BLaER1 (cell line): ENCODE measurements around the gene CPA2.

Source experiments
- H3K27ac ChIP-seq: shearing (Covaris generic); formaldehyde crosslinking; 2 replicates; pipeline ENCODE4 v1.8.1; 2022
- H3K27me3 ChIP-seq: shearing (Covaris generic); formaldehyde crosslinking; 2 replicates; pipeline ENCODE4 v1.8.1; 2022
- H3K36me3 ChIP-seq: shearing (Covaris generic); formaldehyde crosslinking; 2 replicates; pipeline ENCODE4 v1.8.1; 2022
- H3K4me1 ChIP-seq: shearing (Covaris generic); formaldehyde crosslinking; 2 replicates; pipeline ENCODE4 v1.8.1; 2022
- H3K4me2 ChIP-seq: shearing (Covaris generic); formaldehyde crosslinking; 2 replicates; pipeline ENCODE4 v1.8.1; 2022
- H3K4me3 ChIP-seq: shearing (Covaris generic); formaldehyde crosslinking; 2 replicates; pipeline ENCODE4 v1.8.1; 2022
- H3K9ac ChIP-seq: shearing (Covaris generic); formaldehyde crosslinking; 2 replicates; pipeline ENCODE4 v1.8.1; 2022
- H3K9me3 ChIP-seq: shearing (Covaris generic); formaldehyde crosslinking; 2 replicates; pipeline ENCODE4 v1.8.1; 2022
- H4K20me1 ChIP-seq: shearing (Covaris generic); formaldehyde crosslinking; 2 replicates; pipeline ENCODE4 v1.8.1; 2022
- Cebpa-rat ChIP-seq: shearing (Covaris generic); IDR thresholded peaks from 2 replicates; pipeline ENCODE4 v1.8.1; 2022

The CPA2 gene

GRCh38 chr7:130254555-130254954, 12.1 kb upstream of the CPA2 start:
- Histone ChIP-seq H3K9me3 (peaks cover 16% of the 10 kb centered on the region; the same call in 1 of the 2 replicates), H3K27ac (no peak overlapping the region), H3K9ac (no peak overlapping the region), H4K20me1 (no peaks in the 10 kb centered on the region), H3K4me2 (no peak overlapping the region), H3K27me3 (no peaks in the 10 kb centered on the region), H3K4me3 (no peak overlapping the region), H3K36me3 (no peaks in the 10 kb centered on the region), H3K4me1 (no peaks in the 10 kb centered on the region)
- no peak for TF ChIP-seq Cebpa-rat

GRCh38 chr7:130256704-130257103, 10.0 kb upstream of the CPA2 start:
- H3K36me3 ChIP-seq = no peaks in the 10 kb centered on the region
- no peaks in the 10 kb centered on the region for H3K4me1 ChIP-seq
- no peak overlapping the region for H3K27ac ChIP-seq
- no peak overlapping the region for H3K9ac ChIP-seq
- H3K4me3 ChIP-seq = no peak overlapping the region
- peaks cover 16% of the 10 kb centered on the region; the same call in 1 of the 2 replicates for H3K9me3 ChIP-seq
- no peaks in the 10 kb centered on the region for H4K20me1 ChIP-seq
- no peak overlapping the region for H3K4me2 ChIP-seq
- no peaks in the 10 kb centered on the region for H3K27me3 ChIP-seq
- TF ChIP-seq Cebpa-rat = no peak

- Histone ChIP-seq H3K27ac (no peak overlapping the region), H4K20me1 (no peaks in the 10 kb centered on the region), H3K36me3 (no peaks in the 10 kb centered on the region), H3K27me3 (no peaks in the 10 kb centered on the region), H3K4me1 (peaks cover 10% of the 10 kb centered on the region), H3K9ac (no peak overlapping the region), H3K9me3 (peaks cover 9% of the 10 kb centered on the region; the same call in 1 of the 2 replicates), H3K4me2 (no peak overlapping the region), H3K4me3 (no peak overlapping the region)
- no peak for TF ChIP-seq Cebpa-rat
Observed at GRCh38 chr7:130258494-130259078, 8.1 kb upstream of the CPA2 start.

GRCh38 chr7:130262448-130262847, 4.2 kb upstream of the CPA2 start:
- Histone ChIP-seq H3K4me2 (0 out of 2 replicates have a peak overlapping the region, but pooled peaks have one; percentile 27), H3K36me3 (no peaks in the 10 kb centered on the region), H3K27ac (no peak overlapping the region), H4K20me1 (no peaks in the 10 kb centered on the region), H3K9ac (no peak overlapping the region), H3K27me3 (no peaks in the 10 kb centered on the region), H3K9me3 (no peaks in the 10 kb centered on the region), H3K4me3 (no peak overlapping the region), H3K4me1 (peaks cover 10% of the 10 kb centered on the region)
- no peak for TF ChIP-seq Cebpa-rat

GRCh38 chr7:130263130-130263529, 3.5 kb upstream of the CPA2 start:
- Histone ChIP-seq H3K9ac (no peak overlapping the region), H4K20me1 (no peaks in the 10 kb centered on the region), H3K4me2 (peak overlapping the region; percentile 27; the same call in 1 of the 2 replicates), H3K27ac (no peak overlapping the region), H3K4me1 (peaks cover 10% of the 10 kb centered on the region), H3K9me3 (no peaks in the 10 kb centered on the region), H3K27me3 (no peaks in the 10 kb centered on the region), H3K36me3 (no peaks in the 10 kb centered on the region), H3K4me3 (no peak overlapping the region)
- no peak for TF ChIP-seq Cebpa-rat

- H3K36me3 ChIP-seq = no peaks in the 10 kb centered on the region
- peaks cover 10% of the 10 kb centered on the region for H3K4me1 ChIP-seq
- no peak overlapping the region for H3K4me2 ChIP-seq
- H4K20me1 ChIP-seq = no peaks in the 10 kb centered on the region
- H3K27ac ChIP-seq = no peak overlapping the region
- H3K9ac ChIP-seq = no peak overlapping the region
- no peak overlapping the region for H3K4me3 ChIP-seq
- no peak for TF ChIP-seq Cebpa-rat
- H3K27me3 ChIP-seq = no peaks in the 10 kb centered on the region
- H3K9me3 ChIP-seq = no peaks in the 10 kb centered on the region
Observed at GRCh38 chr7:130266961-130267321, 278 bp downstream of the CPA2 start.

GRCh38 chr7:130268463-130269317, 2.0 kb downstream of the CPA2 start:
- Histone ChIP-seq H3K36me3 (no peaks in the 10 kb centered on the region), H3K4me1 (peaks cover 11% of the 10 kb centered on the region), H3K4me3 (no peak overlapping the region), H3K9ac (no peak overlapping the region), H3K27me3 (no peaks in the 10 kb centered on the region), H3K4me2 (no peak overlapping the region), H3K9me3 (no peaks in the 10 kb centered on the region), H4K20me1 (no peaks in the 10 kb centered on the region), H3K27ac (no peak overlapping the region)
- no peak for TF ChIP-seq Cebpa-rat

- H3K27me3 ChIP-seq = no peaks in the 10 kb centered on the region
- TF ChIP-seq Cebpa-rat = no peak
- no peak overlapping the region for H3K9ac ChIP-seq
Observed at GRCh38 chr7:130269318-130269694, 2.6 kb downstream of the CPA2 start.

GRCh38 chr7:130270947-130271800, 4.5 kb downstream of the CPA2 start:
- H3K27ac ChIP-seq = no peak overlapping the region
- no peak overlapping the region for H3K4me3 ChIP-seq
- H3K27me3 ChIP-seq = no peaks in the 10 kb centered on the region
- no peaks in the 10 kb centered on the region for H3K9me3 ChIP-seq
- peaks cover 18% of the 10 kb centered on the region for H3K4me1 ChIP-seq
- no peak overlapping the region for H3K4me2 ChIP-seq
- no peaks in the 10 kb centered on the region for H3K36me3 ChIP-seq
- no peak overlapping the region for H3K9ac ChIP-seq
- TF ChIP-seq Cebpa-rat = no peak
- no peaks in the 10 kb centered on the region for H4K20me1 ChIP-seq

More at GRCh38 chr7:130269318-130269694, 2.6 kb downstream of the CPA2 start:
- Histone ChIP-seq H4K20me1 (no peaks in the 10 kb centered on the region), H3K27ac (no peak overlapping the region), H3K4me2 (no peak overlapping the region), H3K36me3 (no peaks in the 10 kb centered on the region), H3K4me3 (no peak overlapping the region), H3K4me1 (peaks cover 12% of the 10 kb centered on the region), H3K9me3 (no peaks in the 10 kb centered on the region)
